HG03565 (cell line): ENCODE data around the gene CKAP2L.

Source experiments
- ATAC-seq: cut with Tn5 transposase; IDR thresholded peaks from one replicate; pipeline ENCODE4 v1.9.1; 2021; ENCODE audit warnings: mild to moderate bottlenecking, moderate library complexity; ENCODE audit not compliant: unreplicated experiment

Gene CKAP2L, protein sequence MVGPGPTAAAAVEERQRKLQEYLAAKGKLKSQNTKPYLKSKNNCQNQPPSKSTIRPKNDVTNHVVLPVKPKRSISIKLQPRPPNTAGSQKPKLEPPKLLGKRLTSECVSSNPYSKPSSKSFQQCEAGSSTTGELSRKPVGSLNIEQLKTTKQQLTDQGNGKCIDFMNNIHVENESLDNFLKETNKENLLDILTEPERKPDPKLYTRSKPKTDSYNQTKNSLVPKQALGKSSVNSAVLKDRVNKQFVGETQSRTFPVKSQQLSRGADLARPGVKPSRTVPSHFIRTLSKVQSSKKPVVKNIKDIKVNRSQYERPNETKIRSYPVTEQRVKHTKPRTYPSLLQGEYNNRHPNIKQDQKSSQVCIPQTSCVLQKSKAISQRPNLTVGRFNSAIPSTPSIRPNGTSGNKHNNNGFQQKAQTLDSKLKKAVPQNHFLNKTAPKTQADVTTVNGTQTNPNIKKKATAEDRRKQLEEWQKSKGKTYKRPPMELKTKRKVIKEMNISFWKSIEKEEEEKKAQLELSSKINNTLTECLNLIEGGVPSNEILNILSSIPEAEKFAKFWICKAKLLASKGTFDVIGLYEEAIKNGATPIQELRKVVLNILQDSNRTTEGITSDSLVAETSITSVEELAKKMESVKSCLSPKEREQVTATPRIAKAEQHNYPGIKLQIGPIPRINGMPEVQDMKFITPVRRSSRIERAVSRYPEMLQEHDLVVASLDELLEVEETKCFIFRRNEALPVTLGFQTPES

DNA sequence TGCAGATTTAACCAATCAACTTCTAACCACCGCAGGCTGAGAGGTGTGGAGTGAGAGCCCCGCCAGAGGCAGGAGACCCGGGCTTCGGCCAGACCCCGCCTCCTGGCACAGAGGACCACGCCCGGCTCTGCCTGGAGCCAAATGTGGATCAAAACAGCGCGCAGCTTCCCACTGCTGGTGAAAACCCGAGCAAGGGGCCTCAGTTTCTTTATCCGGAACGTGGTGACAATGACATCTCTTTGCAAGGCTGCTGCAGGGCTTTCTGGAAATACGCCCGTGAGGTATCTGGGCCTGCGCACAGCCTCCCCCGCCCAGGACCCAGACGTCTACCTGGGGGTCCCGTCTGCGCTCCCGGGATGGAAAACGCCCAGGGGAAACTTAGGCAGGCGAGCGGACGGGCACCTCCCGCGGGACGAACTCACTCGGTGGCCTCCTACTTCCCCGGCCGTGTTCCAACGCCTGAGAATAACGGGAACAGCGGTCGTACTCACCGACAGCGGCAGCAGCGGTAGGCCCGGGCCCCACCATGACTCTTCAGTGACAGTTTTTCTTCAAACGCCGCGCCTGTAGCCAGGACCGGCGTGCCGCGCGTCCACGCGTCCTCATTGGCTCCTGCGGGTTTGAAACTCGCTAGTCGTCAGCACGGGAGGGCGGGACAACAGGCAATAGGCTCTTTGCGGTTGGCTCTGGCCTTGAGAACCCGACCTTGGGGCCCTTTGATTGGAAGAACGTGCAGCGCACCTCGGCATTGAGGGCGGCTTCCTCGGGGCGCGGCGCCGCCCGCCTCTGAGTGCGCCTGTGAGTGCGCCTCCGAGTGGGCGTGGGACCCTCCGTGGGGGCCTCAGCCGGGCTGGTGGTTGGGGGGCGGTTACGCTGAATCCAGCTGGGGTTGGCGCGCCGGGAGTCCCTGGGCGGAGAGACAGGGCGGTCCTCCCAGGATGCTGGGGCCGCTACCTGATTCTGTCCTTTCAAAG lies at the start of gene CKAP2L:
CKAP2L (minus strand) TSS at position 539 of the 974 bp plus-strand sequence; CDS start at position 528, 11 bp downstream.
- ATAC-seq: peak; percentile 91

DNA sequence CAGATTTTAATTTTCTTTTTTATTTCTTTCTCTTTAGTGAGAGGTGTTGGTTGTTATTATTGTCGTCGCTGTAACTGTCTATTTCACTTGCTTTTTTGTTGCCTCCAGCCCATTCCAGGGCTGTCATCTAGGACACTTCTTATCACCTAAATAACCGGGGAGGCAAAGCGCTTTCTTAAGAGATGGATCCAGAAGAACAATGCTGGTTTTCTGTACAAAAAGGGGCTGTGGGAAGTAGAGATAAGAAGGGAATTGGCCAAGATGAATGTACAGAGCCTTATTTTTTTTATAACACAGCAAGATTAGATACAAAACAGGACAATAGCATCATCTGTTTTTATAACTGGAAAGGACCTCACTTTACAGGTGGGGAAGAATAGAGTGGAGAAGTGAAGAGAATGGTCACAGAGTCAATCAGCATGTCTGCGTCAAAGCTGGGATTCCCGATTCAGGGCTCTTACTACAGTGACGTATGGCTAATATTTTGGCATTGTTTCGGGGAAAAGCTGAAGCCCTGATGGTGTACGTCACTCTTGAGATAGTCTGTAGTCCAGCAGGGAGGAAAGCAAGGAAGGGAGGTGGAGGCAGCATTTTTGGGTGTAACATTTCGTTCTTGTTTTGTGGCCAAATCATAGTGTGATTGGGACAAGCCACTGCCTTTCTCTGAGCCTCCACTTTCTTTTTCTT lies 49.0 kb upstream of the CKAP2L start:
- ATAC-seq: no peak

DNA sequence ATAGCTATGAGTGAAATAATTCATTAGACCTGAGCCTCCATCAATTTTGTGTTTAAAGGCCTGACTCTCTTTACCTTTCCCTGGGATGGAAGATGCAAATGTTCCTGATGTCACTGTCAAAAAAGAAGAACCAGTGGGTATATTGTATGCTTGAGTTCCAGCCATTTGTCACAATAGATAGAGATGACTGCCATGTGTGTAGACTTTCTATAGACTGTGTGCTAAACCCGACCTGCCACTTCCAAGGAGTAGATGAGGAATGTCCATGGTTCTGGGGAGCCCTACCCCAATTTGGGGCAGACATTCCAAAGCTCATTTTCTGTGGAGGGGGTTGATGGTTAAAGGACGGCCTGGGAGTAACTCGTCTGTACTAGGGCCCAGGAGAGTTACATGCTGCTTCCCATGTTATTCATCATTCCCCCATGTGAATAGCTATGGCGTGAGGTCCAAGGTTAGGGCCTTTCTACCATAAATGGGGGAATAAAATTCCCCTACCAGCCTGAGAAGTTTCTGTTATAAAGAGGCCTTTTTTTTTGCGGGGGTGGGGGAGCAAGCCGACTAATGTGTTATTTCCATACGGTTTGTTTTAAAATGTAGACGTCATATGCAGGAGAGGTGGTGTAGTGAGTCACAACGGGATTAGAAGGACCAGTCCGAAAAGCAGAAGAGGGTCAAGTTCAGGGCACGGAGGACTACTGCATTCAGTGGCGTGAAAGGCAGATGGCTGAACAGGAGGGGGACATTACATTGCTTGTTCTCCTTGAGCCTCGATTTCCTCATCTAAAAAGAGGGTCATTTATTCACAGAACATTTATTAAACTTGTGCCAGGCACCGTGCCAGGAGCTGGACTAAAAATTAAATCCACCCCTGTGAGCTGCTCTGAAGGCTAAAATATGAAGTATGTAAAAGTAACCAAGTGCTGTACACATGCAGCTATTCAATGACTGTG lies 48.2 kb upstream of the CKAP2L start:
- peak; percentile 50 for ATAC-seq

DNA sequence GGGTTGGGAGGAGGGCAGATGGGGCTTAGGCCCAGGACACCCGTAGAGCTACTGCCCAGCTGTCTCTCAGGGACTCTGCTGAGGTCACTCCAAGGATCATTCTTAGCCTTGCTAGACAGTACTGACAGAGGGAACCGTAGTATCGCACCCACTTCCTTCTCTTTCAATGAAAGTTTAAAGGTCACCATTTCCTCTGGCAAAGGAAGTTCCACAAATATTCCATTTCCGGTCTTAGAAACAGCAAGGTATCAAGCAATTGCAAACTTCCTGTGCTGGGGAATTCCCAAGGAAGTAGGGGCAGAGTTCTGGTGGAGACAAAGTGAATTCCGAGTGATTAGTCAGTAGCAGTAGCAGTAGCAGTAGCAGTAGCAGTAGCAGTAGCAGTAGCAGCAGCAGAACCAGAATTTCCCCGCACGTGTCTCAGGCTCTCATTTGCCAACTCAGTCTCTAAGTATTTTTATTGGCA lies 47.5 kb upstream of the CKAP2L start:
- ATAC-seq: no peak

DNA sequence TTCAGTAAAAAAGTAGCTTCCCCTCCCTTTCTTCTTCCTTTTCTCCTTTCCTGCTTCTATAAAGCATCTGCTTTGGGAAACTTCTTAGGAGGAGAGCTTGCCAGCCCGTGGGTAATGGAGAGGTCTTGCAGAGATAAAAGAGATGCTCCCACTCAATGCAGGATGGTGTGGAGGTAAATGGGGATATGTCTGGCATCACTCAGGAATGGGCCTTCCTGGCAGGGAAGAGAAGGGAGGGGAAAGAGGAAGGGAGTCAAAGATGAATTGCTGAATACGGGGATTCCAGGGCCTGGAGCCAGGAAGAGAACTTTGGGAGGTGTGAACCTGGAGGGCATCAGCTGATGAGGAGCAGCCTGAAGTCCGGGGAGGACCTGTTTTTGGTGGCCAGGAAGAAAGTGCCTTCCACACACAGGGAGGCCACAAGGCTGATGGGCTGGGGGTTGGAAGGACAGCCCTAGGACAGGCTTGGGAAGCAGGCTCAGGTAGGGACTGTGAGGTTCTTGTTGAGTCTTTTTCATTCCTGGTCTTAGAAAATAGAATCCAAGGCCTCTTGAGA lies 46.9 kb upstream of the CKAP2L start:
- ATAC-seq: no peak

DNA sequence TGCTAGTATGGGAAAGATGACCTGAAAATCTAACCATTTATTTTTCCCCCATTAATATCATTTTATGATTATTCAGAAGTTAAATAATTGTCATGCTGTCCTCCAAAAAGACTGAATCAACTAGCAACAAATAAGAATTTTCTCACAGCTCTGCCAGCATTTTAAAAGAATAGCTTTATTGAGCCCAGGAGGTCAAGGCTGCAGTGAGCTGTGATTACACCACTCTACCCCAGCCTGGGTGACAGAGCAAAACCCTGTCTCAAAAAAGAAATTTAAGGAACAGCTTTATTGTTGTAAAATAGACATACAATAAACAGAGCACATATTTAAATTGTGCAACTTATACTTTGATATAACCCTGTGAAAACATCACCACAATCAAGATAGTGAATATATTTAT lies 44.7 kb upstream of the CKAP2L start:
- ATAC-seq: no peak

DNA sequence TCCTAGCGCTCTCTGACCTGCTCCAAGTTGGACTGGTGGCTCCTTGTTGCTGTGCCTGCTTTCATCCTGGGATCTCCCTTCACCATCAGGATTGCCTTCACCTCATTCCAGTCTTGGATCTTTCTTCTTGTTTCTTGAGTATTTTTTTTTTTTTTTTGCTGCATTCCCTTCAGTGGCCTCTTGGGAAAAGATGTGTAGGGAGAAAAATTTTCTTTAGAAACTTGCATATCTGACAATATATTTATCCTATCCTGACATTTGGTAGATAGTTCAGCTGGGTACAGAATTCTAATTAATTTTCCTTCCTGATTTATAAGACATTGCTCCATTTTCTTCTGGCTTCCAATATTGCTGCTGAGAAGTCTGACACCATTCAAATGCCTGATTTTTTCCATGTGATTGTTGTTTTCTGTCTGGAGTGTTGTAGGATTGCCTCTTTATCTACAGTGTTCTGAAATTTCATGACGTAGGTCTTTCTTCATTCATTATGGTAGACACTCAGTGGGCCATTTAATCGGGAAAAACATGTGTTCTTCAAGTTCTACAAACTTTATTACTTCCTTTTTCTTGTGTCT lies 42.9 kb upstream of the CKAP2L start:
- ATAC-seq: no peak

DNA sequence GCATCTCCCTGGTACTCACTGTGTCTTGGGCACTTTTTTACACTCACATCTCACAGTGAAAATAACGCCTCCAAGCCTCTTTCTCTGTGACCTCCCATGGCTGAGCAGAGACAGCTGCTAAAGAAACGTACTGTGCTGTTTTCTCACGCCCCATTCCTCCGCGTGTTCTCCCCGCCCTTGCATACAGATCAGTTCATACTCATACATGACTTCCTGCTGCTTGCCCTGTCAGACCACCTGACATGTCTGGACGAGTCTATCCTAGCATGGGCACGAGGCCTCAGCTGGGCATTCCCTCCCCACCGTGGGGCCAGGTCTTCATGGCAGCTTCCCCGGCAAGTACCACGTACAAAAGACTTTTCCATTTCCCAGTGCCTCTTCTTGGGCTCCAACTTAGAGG lies 41.1 kb upstream of the CKAP2L start:
- peak; percentile 53 for ATAC-seq

DNA sequence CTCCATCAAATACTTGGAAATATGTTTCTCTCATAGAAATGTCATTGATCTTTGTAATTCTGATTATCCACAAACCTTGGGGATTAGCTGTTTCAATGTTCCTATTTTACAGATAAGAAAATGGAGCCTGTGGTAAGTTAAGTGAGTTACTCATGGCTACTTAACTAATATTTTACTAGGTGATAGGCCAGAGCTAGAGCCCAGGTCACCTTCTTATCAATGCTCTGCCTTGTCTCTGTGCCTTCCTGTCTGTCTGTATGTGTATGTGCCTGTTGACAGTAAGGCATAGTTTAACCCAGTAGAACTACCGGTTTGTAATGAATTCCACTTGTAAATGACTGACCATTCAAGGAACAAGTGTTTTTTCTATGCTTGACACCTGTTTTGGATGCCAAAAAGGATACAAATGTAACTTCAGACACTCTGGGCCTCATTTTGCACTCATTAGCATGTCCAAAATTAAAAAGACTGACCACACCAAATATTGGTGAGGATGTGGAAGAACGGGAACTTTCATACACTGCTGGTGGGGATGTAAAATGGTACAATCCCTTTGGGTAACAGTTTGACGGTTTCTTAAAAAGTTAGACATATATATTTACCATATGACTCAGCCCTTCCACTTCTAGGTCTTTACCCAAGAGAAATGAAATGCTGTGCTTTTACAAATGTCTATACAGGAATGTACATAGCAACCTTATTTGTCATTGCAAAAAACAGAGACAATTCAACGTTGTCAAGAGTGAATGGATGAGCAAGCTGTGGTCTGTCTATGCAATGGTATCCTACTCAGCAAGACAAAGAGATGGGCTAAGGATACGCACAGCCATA lies 39.5 kb upstream of the CKAP2L start:
- peak; percentile 45 for ATAC-seq

DNA sequence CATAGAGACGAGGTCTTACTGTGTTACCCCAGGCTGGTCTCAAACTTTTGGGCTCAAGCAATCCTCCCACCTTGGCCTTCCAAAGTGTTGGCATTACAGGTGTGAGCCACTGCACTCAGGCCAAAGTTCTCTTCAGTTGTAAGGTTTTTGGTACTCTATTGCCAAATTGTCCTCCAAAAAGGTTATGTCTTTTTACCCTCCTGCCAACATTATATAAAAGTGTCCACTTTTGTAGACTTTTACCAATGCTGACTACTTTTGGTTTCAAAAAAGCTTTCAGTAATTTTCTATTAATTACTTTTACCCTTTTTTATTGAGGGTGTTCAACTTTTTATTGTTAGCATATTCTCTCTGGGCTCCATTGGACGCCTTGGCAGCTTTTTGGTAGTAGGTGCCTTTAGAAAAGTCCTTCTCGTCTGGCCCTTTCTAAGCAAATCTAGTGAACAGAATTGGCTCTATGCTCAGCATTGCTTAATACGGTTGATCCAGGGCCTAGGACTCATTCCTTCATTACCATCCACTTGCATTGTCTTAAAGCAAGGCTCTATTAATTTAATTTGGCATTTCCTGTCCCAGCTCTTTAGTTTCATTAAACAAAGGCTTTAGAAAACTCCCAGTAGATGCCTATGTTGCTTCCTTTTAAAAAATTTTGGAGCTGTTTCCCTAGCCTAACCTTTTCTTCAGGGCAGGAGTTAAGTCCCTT lies 36.6 kb upstream of the CKAP2L start:
- ATAC-seq: no peak

DNA sequence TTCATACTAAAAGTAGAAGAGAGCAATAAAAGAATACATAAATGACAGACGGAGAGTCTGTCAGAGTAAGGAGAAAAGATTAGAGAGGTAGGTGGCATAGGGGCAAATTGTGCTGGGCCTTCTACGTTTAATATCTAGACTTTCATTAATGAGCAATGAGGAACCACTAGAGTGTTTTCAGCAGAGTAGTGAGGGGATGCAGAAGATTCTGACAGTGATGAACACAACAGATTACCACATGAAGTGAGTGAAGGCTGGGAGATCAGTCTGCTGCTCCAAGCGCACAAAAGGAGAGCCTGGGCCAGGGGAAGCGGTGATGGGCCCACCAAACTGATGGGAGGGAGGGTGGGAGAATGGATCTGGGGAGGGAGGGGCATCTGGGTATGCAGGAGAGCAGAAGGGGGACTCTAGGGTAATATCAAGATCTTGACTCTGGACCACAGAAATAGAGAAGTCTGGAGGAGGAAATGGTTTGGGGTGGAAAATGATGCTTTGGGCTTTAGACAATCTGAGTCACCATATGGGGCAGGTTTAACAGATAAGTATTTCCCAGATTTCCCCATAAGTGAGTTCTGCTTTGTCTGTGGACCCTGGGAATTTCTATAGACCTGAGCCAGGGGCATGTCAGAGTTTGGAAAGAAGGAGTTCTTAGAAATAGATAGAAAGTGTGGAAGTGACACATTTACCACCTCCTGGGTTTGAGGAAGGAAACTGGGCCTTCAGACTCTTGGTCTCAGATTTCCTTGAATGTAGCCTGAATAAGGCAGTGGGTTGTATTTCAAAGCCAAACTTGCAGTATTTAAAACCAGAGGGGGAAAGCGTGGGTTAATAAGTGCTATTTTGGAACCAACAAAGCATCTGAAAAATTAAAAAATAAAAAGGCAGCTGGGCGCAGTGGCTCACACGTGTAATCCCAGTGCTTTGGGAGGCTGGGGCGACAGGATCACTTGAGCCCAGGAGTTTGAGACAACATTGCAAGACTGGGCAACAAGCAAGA lies 34.9 kb upstream of the CKAP2L start:
- ATAC-seq: no peak

DNA sequence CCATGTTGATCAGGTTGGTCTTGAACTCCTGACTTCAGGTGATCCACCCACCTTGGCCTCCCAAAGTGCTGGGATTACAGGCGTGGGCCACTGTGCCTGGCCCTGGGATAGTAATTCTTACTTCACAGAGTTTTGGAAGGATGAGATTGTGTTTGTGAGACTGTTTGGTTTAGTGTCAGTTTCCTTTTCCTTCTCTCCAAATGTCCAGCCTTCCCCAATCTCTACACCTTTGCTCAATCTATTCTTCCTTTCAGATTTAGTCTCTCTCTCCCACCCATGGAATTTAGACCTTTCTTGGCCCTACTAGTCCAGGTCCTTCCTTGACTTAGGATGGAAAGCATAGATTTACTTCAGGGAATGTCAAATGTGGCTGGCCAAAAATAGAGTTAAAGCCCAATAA lies 32.1 kb upstream of the CKAP2L start:
- ATAC-seq: no peak

DNA sequence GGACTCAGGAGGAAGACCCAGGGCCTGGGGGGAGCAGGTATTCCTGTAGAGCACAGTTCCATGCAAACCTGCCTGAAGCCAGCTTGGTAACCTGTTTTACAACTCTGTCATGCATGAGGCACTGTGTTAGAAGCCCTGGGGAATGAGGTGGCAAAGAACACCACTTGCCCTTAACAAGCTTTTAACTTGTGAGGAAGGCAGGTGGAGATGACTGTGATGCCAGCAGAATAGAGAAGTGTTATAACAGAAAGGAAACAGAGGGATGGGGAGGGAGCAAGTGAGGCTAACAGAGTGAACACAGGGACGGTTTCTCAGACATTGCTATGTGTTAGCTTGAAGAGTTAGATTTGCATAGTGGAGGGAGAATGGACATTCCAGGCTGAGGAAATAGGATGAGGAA lies 31.4 kb upstream of the CKAP2L start:
- no peak for ATAC-seq

DNA sequence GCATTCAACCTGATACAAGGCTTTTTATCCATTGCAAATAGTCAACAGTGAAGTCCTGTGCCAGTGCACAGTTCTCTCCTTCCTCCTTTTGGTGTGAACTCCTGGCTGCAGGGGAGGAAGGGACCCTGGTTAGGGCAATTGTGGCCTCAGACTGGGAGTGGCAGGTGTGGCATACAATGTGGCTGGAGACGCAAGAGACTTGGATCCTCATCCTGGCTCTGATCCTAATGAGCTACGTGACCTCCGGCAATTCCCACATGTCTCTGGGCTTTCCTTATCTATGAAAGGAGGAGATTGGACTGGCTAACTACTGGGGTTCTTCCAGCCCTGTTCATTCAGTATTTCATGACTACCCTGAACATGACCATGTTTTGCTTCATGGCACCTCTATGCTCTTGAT lies 30.4 kb upstream of the CKAP2L start:
- ATAC-seq: no peak

DNA sequence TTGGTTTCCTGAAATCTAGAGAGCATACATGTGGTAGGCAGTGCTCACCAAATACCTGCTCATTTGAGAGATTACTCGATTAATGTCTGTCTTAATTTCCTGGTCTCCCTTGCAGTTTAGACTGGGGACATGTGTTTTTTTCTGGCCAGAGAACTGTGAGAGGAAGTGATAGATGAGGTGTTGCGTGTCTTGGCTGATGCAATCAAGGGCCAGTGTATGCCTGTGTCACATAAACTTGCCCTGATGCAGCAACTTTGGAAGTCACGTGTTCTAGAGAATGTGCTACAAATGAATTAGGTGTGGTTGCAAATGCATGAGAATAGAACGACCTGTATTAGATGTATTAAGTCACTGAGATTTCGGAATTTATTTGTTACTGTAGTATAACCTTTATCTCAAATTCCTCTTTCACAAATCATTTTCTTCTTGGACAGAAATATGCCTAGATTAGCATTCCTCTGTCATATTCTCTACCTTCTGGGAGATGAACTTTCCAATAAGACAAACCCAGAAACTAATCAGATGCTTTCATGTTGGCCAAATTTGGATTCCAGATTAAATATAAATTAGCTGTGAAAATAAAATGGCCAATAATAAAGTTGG lies 29.8 kb upstream of the CKAP2L start:
- ATAC-seq: peak; percentile 53
